Medulla oblongata (tissue), 1 donor: Measurements from ENCODE around the gene GRAP2.
"Not testable (repeated sequence)": the region's sequence is repeated elsewhere in the genome, so short reads cannot be mapped to it uniquely, and the experiment has no call there.

Experiments used
- DNase-seq: peaks from one replicate; pipeline ENCODE4 v3.0.0-alpha.2; 2015; ENCODE audit errors: extremely low spot score

Gene GRAP2

GRCh38 chr22:39992894-39993293 is 92.0 kb downstream of the GRAP2 start:
- not testable (repeated sequence) for DNase-seq

DNA sequence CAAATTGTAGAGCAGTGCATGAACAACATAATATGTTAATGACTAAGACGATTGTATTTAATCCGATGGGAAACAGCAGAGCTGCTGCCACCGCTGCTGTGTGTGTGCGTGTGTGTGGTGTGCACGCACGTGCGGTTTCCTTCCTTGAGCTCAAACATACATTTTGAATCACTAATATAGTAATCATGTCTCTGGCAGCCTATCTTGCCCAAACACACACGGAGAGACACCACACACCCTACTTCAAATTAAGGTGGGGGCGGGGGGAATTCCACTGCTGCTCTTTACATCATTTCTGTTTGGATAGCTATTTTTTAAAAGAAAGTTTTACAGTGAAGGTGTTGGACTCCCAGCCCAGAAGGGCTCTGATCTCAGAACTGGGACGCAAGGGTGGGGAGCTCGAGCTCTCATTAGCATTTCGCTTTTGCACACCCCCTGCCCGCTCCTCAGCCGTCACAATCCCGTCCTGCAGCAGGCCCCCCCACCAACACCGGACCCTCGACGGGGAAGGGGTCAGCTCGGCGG is 93.2 kb downstream of the GRAP2 start:
- no peak for DNase-seq

GRCh38 chr22:39994566-39995392 is 93.9 kb downstream of the GRAP2 start, which contains the start of gene FAM83F:
Gene FAM83F, plus strand, starts transcription at chr22:39994954. Its CDS starts 89 bp downstream, at chr22:39995043.
- no peak for DNase-seq

DNA sequence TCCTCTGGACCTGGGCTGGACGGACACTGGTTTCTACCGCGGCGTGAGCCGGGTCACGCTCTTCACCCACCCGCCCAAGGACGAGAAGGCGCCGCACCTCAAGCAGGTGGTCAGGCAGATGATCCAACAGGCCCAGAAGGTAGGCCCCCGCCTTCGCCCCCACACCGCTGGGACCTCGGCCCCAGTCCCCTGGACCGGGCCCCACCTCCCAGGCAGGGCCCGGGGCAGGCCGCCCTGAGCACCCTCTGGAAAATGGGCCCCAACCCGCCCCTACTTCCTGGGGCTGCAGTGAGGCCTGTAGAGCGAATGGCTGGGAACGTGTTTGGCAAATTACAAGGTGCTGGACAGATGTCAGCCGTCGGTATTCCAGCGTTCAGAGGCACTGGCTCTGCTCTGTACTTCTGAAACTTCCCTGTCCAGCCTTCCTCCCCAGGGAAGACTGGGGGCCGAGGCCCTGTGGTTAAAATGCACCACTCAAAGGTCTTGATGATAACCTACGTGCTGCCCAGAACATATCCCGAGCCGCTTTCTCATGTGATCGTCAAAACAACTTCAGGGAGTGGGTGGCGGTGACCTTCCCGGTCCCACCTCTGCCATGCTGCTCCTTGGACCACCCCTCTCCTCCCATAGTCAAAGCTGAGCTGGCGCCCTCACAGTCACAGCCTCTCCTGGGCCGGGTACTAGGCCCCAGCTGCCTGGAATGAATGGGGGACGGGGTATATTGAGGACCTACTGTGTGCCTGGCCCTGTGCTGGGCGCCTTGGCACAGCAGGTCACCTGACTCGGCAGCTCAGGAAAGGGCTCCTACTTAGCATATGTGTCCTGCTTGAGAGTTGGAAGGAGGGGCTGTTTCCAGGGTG is 94.7 kb downstream of the GRAP2 start:
- no peak for DNase-seq

- DNase-seq: no peak
These were observed 95.8 kb downstream of the GRAP2 start for GRCh38 chr22:39996732-39997131.

DNA sequence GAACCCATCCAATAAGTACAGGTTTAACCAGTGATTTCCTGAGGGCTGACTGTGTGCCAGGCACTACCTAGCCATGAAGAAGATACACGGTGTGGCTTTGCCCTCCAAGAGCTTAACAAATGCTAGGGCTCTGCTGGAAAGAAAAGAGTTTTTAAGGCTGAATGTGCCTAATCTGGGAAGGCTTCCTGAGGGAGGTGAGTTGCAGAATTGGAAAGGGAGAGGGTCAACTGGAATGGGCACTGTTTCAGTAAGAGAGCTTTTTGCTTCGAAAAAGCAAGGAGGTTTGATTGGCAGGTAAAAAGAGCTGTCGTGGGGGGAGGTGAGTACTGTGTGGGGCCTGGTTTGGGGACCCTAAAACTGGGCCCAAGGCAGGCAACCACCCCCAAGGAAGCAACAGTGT is 96.5 kb downstream of the GRAP2 start:
- no peak for DNase-seq

GRCh38 chr22:39997939-39998726 is 97.2 kb downstream of the GRAP2 start:
- no peak for DNase-seq

GRCh38 chr22:39999144-39999757 is 98.4 kb downstream of the GRAP2 start:
- DNase-seq: no peak

GRCh38 chr22:40000171-40000570 is 99.3 kb downstream of the GRAP2 start:
- no peak for DNase-seq

DNA sequence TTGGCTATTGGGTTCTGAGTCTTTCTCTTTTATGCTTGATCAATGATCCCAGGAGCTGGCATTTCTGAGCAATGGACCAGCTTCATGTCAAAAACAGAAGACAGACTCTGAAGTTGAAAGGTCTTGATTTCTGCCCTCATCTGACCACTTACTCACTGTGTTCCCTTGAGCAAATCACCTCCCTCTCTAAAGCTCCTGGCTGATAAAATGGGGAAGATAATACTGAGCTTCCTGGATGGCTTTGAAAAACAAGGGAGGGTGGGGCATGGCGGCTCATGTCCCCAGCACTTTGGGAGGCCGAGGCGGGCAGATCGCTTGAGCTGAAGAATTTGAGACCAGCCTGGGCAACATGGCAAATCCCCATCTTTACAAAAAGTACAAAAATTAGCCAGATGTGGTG is 100.2 kb downstream of the GRAP2 start:
- DNase-seq: no peak

DNA sequence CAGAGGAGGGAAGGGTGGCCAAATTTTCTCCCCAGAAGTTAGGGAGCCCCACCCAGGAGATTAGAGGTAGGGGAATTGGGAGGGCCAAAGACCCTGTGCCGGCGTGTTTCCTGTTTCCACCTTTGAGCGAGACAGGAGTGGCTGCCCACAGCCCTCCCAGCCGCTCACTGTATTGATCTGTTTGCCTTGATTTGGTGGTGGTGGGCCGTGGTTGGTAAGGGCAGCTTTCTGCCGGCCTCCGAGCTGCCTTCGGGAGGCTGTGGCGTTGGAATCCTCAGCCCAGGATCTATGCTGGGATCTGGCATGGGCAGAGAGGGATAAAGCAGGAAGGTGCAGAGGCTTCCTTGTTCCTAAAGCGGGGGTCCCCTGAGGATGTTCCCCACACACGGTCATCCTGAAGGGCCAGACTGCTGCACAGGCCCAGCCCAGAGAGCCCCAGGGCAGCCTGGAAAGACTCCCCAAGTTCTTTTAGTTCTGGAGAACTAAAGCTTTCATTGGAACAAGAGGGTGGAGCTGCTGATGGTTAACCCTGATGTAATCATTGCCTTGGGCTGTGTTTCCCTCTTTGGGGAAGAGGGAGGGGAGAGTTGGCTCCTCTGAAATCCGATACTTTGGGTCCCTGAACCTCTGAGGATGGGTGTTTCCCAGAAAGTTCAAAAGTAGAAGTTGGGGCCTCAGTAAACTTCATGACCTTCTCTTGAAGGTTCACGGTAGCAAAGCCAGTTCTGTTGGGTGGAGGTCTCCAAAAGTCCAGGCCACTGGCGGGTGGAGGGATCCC is 101.1 kb downstream of the GRAP2 start:
- DNase-seq: no peak

GRCh38 chr22:40002935-40003715 is 102.2 kb downstream of the GRAP2 start:
- no peak for DNase-seq

GRCh38 chr22:40004836-40005235 is 104.0 kb downstream of the GRAP2 start:
- no peak for DNase-seq

DNA sequence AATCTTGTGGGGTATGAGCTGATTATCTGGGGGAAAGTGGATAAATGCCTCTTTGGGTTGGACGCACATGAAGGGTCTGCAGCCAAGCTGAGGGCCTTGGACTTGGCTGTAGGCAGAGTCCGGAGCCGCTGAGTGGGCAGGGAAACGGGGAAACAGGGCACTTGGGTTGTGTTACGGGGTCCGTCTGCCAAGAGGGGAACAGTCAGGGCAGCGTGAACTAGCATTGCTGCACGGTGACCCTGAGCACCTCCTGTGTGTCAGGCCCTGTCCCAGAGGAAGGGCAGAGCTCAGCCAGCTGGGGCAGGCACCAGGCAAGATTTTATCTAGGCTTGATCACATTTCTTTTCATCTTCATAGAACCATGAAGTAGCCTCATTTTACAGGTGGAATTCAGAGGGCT is 105.8 kb downstream of the GRAP2 start:
- no peak for DNase-seq

- no peak for DNase-seq
These were observed 107.2 kb downstream of the GRAP2 start for GRCh38 chr22:40007853-40008710.

- no peak for DNase-seq
These were observed 107.9 kb downstream of the GRAP2 start for GRCh38 chr22:40008726-40009291.

- no peak for DNase-seq
These were observed 108.4 kb downstream of the GRAP2 start for GRCh38 chr22:40009292-40009774.
